IPS-15b (cell line): Measurements from ENCODE around the gene ZFAND5.

Experiments
- H3K27me3 ChIP-seq: one replicate; pipeline ENCODE4 v1.6.1; 2013; ENCODE audit warnings: low read length; ENCODE audit not compliant: control insufficient read depth, insufficient read depth
- H3K36me3 ChIP-seq: one replicate; pipeline ENCODE4 v1.6.1; 2013; ENCODE audit warnings: low read length; ENCODE audit not compliant: control insufficient read depth, insufficient read depth
- H3K4me1 ChIP-seq: one replicate; pipeline ENCODE4 v1.6.1; 2013; ENCODE audit warnings: mild to moderate bottlenecking, low read length; ENCODE audit not compliant: control insufficient read depth, insufficient read depth
- H3K4me3 ChIP-seq: one replicate; pipeline ENCODE4 v1.5.1; 2013; ENCODE audit warnings: low read depth, low read length
- H3K9ac ChIP-seq: one replicate; pipeline ENCODE4 v1.6.1; 2013; ENCODE audit warnings: low read depth, mild to moderate bottlenecking, low read length
- H3K9me3 ChIP-seq: one replicate; pipeline ENCODE4 v1.6.1; 2013; ENCODE audit warnings: mild to moderate bottlenecking, low read length; ENCODE audit not compliant: control insufficient read depth, insufficient read depth

Gene ZFAND5

DNA sequence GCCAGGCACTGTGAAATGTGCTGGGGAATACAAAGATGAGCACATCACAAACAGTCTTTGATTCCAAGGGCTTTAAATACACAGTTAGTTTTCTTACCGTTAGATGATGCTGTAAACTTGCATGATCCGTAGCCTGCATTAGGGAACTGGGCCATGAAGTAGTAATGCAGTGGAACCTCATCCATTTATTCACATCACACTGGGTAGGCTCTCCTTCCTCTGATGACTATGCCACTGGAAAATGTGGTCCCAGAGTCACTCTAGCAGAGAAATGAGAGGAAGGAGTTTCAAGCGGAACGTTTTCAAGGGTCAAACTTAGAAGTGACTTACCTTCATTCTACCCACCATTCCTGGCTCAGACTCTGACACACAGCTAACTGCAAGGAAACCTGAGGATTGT, 26.4 kb downstream of the ZFAND5 start:
- Histone ChIP-seq H3K36me3 (no peaks in the 10 kb centered on the region), H3K9ac (no peak overlapping the region), H3K4me1 (peaks cover under 1% of the 10 kb centered on the region), H3K9me3 (no peaks in the 10 kb centered on the region), H3K27me3 (no peaks in the 10 kb centered on the region), H3K4me3 (no peak overlapping the region)

DNA sequence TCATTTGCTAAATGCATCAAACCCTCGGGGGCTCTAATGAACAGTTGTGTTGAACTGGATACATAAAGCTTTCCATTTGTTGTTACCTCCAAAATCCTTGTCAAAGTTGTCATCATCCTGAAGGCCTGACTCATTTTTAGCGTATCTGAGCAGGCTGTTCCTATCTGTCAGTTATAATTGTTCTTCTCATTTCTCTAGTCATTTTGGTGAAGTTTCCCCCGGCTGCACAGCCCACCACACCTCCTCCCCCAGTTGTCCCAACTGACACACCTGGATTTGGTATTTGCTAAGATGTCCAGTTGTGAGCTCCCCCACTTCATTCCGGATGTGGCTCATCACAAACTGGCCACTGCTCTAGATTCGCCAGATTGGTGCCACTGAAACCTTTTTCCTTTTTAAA, 27.7 kb downstream of the ZFAND5 start:
- H3K9ac ChIP-seq: no peak overlapping the region
- no peaks in the 10 kb centered on the region for H3K36me3 ChIP-seq
- H3K4me3 ChIP-seq: no peak overlapping the region
- H3K9me3 ChIP-seq: no peaks in the 10 kb centered on the region
- H3K4me1 ChIP-seq: peaks cover 3% of the 10 kb centered on the region
- H3K27me3 ChIP-seq: no peaks in the 10 kb centered on the region

DNA sequence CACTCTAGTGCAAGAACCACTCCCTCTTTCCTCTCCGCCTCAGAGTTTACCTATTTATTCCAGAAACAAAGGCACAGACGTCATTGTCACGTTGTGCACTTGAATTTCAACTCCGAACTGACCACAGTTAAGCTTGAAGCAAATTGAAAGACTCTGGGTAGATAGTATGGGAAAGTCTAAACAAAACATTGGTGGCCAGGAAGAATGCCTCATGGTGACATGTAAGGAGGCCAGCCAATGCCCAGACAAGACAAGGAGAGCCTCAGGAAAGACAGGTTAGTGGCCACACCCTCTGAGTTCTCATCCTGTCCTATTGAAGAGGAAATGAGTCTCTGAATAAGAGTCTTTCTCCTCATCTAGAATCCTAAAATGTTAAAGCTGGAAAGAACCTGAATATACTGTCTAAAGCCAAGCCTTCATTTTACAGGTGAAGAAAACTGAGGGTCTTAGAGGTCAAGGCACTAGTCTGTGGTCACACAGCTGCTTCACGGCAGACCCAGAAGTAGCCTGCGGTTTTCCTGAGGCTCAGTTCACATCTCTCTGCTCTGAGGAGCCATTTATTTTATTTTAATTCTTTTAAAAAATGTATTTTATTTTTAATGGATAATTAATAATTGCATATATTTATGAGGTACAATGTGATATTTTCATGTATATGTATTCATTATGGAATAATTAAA, 30.2 kb downstream of the ZFAND5 start:
- no peaks in the 10 kb centered on the region for H3K9me3 ChIP-seq
- H3K36me3 ChIP-seq: no peaks in the 10 kb centered on the region
- no peak overlapping the region for H3K4me3 ChIP-seq
- no peak overlapping the region for H3K9ac ChIP-seq
- peaks cover 3% of the 10 kb centered on the region for H3K4me1 ChIP-seq
- H3K27me3 ChIP-seq: no peaks in the 10 kb centered on the region

DNA sequence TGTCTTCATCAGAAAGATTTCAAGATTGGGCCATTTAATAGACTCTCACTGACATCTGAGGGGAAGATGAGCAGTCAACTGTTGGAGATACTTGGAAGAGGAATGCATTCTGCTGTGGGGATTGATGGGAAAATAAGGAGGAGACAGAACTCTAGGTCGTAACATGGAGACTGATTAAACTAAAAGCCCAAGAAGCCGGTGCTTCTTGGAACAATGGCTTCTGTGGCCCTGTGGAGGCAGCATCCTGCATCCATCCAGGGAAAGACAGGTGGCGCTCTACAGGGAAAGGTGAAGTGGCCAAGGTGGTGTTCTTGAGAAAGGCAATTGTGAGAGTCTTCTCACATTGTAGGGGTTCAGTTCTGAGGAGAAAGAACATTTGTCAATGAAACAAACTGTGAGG, 31.3 kb downstream of the ZFAND5 start:
- Histone ChIP-seq H3K36me3 (no peaks in the 10 kb centered on the region), H3K9me3 (no peaks in the 10 kb centered on the region), H3K4me1 (peaks cover 3% of the 10 kb centered on the region), H3K4me3 (no peak overlapping the region), H3K9ac (no peak overlapping the region), H3K27me3 (no peaks in the 10 kb centered on the region)

DNA sequence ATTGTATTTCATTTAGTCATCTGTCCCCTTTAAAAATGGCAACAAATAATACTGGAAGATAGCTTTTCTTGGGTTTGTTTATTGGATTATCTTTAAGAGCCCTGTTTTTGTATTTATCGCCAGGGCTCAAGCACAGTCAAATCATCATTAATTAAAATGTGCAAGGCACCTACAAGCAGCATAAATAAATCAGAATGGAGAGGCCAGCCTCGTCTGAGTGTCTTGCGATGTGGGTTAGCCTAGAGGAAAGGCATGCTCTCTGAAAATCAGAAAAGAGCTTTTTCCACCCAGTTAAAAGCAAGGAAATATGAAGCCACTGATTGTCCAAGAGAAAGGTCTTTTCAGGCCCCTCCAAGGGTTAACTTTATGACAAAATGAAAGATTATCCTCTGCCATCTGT, 31.8 kb downstream of the ZFAND5 start:
- Histone ChIP-seq H3K9ac (no peak overlapping the region), H3K4me1 (peaks cover 3% of the 10 kb centered on the region), H3K27me3 (no peaks in the 10 kb centered on the region), H3K4me3 (no peak overlapping the region), H3K36me3 (no peaks in the 10 kb centered on the region), H3K9me3 (no peaks in the 10 kb centered on the region)

DNA sequence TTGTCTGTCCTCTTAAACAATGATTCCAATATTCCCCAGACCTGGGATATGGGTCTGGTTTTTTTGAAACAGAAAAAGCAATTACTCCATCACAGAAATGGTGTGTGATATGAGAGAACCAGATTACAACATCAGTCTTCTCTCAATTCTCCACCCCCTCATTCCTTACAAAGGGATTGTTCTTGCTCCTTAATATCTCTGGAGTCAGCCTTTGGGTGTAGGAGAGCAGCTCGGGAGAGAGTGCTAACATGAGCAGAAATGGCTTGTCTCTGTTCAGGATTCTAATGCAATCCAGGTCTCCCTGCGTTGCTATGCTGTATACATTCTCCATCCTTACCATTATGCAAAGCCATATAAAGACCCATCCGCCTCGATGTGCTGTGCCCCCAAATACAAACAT, 32.7 kb downstream of the ZFAND5 start:
- H3K9ac ChIP-seq: no peak overlapping the region
- no peaks in the 10 kb centered on the region for H3K9me3 ChIP-seq
- peaks cover 3% of the 10 kb centered on the region for H3K4me1 ChIP-seq
- no peaks in the 10 kb centered on the region for H3K36me3 ChIP-seq
- no peaks in the 10 kb centered on the region for H3K27me3 ChIP-seq
- H3K4me3 ChIP-seq: no peak overlapping the region

DNA sequence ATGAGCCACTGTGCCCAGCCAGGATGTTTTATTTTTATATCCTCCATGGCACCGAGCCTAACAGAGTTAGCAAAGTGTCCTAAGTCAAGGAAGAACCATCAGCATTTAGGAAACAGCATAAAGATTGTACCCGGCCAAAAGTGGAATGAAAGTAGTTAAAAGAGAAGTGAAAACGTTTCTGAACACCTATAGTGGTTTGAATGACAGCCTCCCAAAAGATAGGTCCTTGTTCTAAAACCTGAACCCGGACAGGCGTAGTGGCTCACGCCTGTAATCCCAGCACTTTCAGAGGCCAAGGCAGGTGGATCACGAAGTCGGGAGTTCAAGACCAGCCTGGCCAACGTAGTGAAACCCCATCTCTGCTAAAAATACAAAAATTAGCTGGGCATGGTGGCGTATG, 37.4 kb downstream of the ZFAND5 start:
- no peak overlapping the region for H3K4me3 ChIP-seq
- H3K27me3 ChIP-seq: no peaks in the 10 kb centered on the region
- no peak overlapping the region for H3K9ac ChIP-seq
- H3K36me3 ChIP-seq: no peaks in the 10 kb centered on the region
- no peaks in the 10 kb centered on the region for H3K9me3 ChIP-seq
- H3K4me1 ChIP-seq: no peaks in the 10 kb centered on the region

DNA sequence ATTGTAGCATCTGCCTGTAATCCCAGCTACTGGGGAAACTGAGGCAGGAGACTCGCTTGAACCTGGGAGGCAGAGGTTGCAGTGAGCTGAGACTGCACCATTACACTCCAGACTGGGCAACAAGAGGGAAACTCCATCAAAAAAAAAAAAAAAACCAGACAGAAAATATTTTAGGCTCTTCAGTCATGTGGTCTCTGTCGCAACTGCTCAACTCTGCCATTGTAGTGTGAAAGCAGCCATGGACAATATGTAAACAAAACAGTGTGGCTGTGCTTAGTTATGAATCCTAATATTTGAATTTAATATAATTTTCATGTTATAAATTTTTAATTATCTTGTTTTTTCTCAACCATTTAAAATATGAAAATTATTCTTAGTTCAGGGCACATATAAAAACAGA, 38.4 kb downstream of the ZFAND5 start:
- H3K4me1 ChIP-seq: no peaks in the 10 kb centered on the region
- no peaks in the 10 kb centered on the region for H3K36me3 ChIP-seq
- H3K9me3 ChIP-seq: no peaks in the 10 kb centered on the region
- H3K9ac ChIP-seq: no peak overlapping the region
- H3K4me3 ChIP-seq: no peak overlapping the region
- no peaks in the 10 kb centered on the region for H3K27me3 ChIP-seq

DNA sequence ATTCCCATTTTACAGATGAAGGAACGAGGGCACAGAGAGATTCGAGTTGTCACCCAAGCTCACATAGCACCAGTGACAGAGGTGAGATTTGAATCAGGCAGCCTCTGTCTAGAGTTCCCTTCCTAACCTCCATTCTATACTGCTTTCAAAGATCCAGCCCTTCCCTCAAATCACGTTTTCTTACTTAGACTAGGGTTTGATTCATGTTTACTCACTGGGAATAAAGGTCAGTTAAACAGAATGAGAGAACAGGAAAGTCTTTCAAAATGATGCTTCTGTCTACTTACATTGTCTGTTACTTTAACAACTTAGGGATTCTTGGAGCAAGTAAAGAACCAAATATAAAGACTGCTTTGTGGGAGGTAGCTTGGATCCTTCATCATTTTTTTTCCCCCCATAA, 40.0 kb downstream of the ZFAND5 start:
- H3K4me1 ChIP-seq: no peaks in the 10 kb centered on the region
- H3K36me3 ChIP-seq: no peaks in the 10 kb centered on the region

DNA sequence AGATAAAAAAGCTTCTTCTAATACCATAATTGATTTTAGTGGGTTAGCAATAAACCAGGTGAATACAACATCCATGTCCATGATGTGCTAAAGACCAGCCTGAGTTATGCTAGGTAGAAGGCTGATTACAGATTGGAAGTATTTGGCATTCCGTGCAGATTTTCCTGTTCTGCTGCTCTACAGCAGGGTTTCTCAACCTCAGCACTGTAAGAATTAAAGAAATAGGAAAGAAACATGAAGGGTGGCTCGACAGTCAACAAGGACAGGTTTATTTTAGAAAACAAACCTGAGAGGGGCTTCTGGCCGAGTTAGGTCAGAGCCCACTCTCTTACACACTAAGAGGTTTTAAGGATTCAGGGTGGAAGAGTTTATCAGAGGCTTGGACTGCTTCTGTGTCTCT, 42.3 kb downstream of the ZFAND5 start:
- Histone ChIP-seq H3K4me3 (no peak overlapping the region), H3K36me3 (no peaks in the 10 kb centered on the region), H3K4me1 (no peaks in the 10 kb centered on the region), H3K27me3 (no peaks in the 10 kb centered on the region), H3K9ac (no peak overlapping the region), H3K9me3 (no peaks in the 10 kb centered on the region)

More for the DNA sequence above, 40.0 kb downstream of the ZFAND5 start:
- no peaks in the 10 kb centered on the region for H3K9me3 ChIP-seq
- no peak overlapping the region for H3K4me3 ChIP-seq
- no peaks in the 10 kb centered on the region for H3K27me3 ChIP-seq
- no peak overlapping the region for H3K9ac ChIP-seq

DNA sequence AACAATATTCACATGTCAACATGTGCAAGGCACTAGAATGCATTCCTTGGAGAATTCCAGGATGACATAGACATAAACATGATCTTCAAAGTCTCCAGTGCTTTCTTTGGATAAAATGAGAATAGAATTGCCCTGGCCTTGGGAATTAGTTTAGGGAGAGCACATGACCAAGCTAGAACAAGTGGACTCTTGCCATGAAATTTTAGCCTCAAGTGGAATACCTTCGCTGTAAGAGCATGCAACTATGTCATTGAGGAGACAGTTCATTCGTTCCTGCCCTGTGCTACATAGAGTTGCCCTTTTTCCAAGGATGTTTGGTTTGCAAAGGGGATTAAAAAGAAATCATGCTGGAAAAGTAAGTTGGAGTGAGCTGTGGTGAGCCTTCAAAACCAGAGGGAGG, 42.7 kb downstream of the ZFAND5 start:
- no peaks in the 10 kb centered on the region for H3K27me3 ChIP-seq
- no peaks in the 10 kb centered on the region for H3K9me3 ChIP-seq
- no peaks in the 10 kb centered on the region for H3K36me3 ChIP-seq
- H3K4me1 ChIP-seq: no peaks in the 10 kb centered on the region
- H3K4me3 ChIP-seq: no peak overlapping the region
- H3K9ac ChIP-seq: no peak overlapping the region

DNA sequence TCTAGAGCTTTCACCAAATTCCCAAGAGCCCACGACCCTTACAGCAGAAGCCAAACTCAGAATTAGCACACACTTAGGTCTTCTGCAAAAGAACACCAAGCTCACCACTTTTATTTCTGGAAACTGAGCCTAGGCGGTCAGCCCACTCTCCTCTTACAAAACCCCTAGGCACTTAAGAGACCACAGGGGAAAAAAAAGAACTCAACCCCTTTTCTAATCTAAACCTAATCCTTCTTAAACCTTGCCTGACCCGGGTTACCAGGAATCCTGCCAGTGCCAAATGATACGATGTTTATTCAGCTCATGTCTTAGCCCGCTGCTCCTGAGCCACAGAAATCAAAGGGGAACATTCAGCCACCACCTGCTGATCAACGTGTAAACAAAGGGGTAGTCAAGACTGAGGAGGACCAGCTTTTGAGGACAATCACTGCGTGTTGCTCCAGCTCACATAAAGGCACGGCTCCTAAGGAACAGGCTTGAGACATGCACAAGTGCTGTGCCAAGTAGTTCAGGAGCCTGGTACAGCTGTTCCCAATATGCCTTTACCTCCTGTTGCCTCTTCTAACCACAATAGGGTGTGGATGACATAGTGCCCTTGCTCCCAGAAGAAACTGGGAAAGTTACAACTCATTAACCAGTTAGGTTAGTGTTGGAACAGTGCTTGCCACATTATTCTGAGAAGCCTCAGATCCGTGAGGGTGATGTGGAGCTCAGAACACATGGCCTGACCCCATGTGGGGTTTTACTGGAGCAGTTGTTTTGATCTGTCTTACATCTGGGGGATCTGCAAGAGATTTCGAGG, 49.3 kb downstream of the ZFAND5 start:
- Histone ChIP-seq H3K9me3 (no peaks in the 10 kb centered on the region), H3K9ac (no peak overlapping the region), H3K36me3 (no peaks in the 10 kb centered on the region), H3K4me1 (peaks cover 11% of the 10 kb centered on the region), H3K27me3 (no peaks in the 10 kb centered on the region), H3K4me3 (no peak overlapping the region)
